Liver (tissue), 9 donors: ENCODE results near the gene CTXND2. TPM values are rescaled to one million over a fixed set of nuclear protein-coding genes. Genes with fewer than 3 reads are reported as not detected.

Experiments used
- DNase-seq: peaks from one replicate; pipeline ENCODE4 v3.0.0-alpha.2; 2017; ENCODE audit warnings: low spot score
- H3K27ac ChIP-seq, 2 donors: one replicate each; pipeline ENCODE4 v1.7.0; 2013; ENCODE audit warnings: inconsistent platforms in 2 of 2, low read length in 2 of 2, control low read depth in 1 of 2, low read depth in 1 of 2, mild to moderate bottlenecking in 1 of 2
- H3K27me3 ChIP-seq, 4 donors: one replicate each; pipeline versions ENCODE4 v1.6.1 to v1.7.0; 2013; ENCODE audit warnings: low read length in 3 of 4, inconsistent platforms in 1 of 4, mild to moderate bottlenecking in 1 of 4, moderate library complexity in 1 of 4; ENCODE audit not compliant: control insufficient read depth in 4 of 4, insufficient read depth in 4 of 4
- H3K36me3 ChIP-seq, 4 donors: one replicate each; pipeline versions ENCODE4 v1.6.1 to v1.7.0; 2013; ENCODE audit warnings: low read length in 3 of 4, mild to moderate bottlenecking in 3 of 4, low read depth in 1 of 4, moderate library complexity in 1 of 4; ENCODE audit not compliant: control insufficient read depth in 4 of 4, insufficient read depth in 3 of 4
- H3K4me1 ChIP-seq, 4 donors: one replicate each; pipeline versions ENCODE4 v1.6.1 to v1.7.0; 2013; ENCODE audit warnings: low read length in 3 of 4, mild to moderate bottlenecking in 3 of 4, moderate library complexity in 1 of 4; ENCODE audit not compliant: control insufficient read depth in 4 of 4, insufficient read depth in 4 of 4
- H3K4me3 ChIP-seq, 3 donors: one replicate each; pipeline versions ENCODE4 v1.6.1 to v1.7.0; 2013; ENCODE audit warnings: low read length in 3 of 3, control low read depth in 1 of 3, low read depth in 1 of 3, mild to moderate bottlenecking in 1 of 3
- H3K9ac ChIP-seq, 2 donors: one replicate each; pipeline ENCODE4 v1.7.0; 2013; ENCODE audit warnings: low read length in 2 of 2, mild to moderate bottlenecking in 2 of 2, moderate library complexity in 2 of 2, control low read depth in 1 of 2, low read depth in 1 of 2
- H3K9me3 ChIP-seq, 4 donors: one replicate each; pipeline versions ENCODE4 v1.6.1 to v1.7.0; 2013; ENCODE audit warnings: low read length in 3 of 4; ENCODE audit not compliant: control insufficient read depth in 4 of 4
- EGR1 ChIP-seq, 2 donors: IDR thresholded peaks; 2 replicates each; pipeline ENCODE4 v1.6.1; 2016 to 2018; ENCODE audit warnings: antibody characterized with exemption in 2 of 2, low read depth in 2 of 2
- GABPA ChIP-seq, 2 donors: IDR thresholded peaks in 1 of 2; conservative IDR thresholded peaks in 1 of 2; 2 replicates each; pipeline ENCODE4 v1.6.1; 2016; ENCODE audit warnings: antibody characterized with exemption in 2 of 2, mild to moderate bottlenecking in 1 of 2, moderate library complexity in 1 of 2
- HNF4A ChIP-seq, 2 donors: conservative IDR thresholded peaks; 2 replicates each; pipeline ENCODE4 v1.6.1; 2016; ENCODE audit warnings: antibody characterized with exemption in 2 of 2, mild to moderate bottlenecking in 2 of 2
- HNF4G ChIP-seq: IDR thresholded peaks from 2 replicates; pipeline ENCODE4 v1.6.1; 2016; ENCODE audit warnings: antibody characterized with exemption
- MAX ChIP-seq: IDR thresholded peaks from 2 replicates; pipeline ENCODE4 v1.6.1; 2016; ENCODE audit warnings: antibody characterized with exemption
- NR2F2 ChIP-seq: IDR thresholded peaks from 2 replicates; pipeline ENCODE4 v1.6.1; 2016; ENCODE audit warnings: antibody characterized with exemption
- RAD21 ChIP-seq, 2 donors: IDR thresholded peaks; 2 replicates each; pipeline ENCODE4 v1.6.1; 2016; ENCODE audit warnings: antibody characterized with exemption in 2 of 2, mild to moderate bottlenecking in 2 of 2
- RXRA ChIP-seq, 2 donors: IDR thresholded peaks; 2 replicates each; pipeline ENCODE4 v1.6.1; 2017 to 2018; ENCODE audit warnings: antibody characterized with exemption in 2 of 2, mild to moderate bottlenecking in 1 of 2
- SP1 ChIP-seq: IDR thresholded peaks from 2 replicates; pipeline ENCODE4 v1.6.1; 2018; ENCODE audit warnings: antibody characterized with exemption, mild to moderate bottlenecking
- TAF1 ChIP-seq: conservative IDR thresholded peaks from 2 replicates; pipeline ENCODE4 v1.6.1; 2016; ENCODE audit warnings: antibody characterized with exemption, mild to moderate bottlenecking
- YY1 ChIP-seq: IDR thresholded peaks from 2 replicates; pipeline ENCODE4 v1.6.1; 2016; ENCODE audit warnings: antibody characterized with exemption, mild to moderate bottlenecking
- whole genome bisulfite sequencing: extraction: QIAGEN DNeasy Blood & Tissue Kit; methylation state at CpG from one replicate; pipeline ENCODE4 v1.1.7; 2013; 5-methylcytosine and 5-hydroxymethylcytosine counted together
- polyA plus RNA-seq, 2 donors: library from polyadenylated mRNA; stranded (reverse) in 1 of 2; unstranded in 1 of 2; fragments of 200-250 nt in 1 of 2; fragments of >200 nt in 1 of 2; fragmentation: Nextera tagmentation in 1 of 2; extraction: Ambion mirVana in 1 of 2; gene quantifications; one replicate each; pipeline versions ENCODE4 v1.2.1 to v1.2.3, GENCODE V29; 2013 to 2015
- total RNA-seq, 2 donors: library from RNA; depleted of rRNA; stranded (reverse); fragments of >200 nt; gene quantifications; one replicate each; pipeline ENCODE4 v1.2.3, GENCODE V29; 2014
- TF ChIP-seq, protein P1 (sequence below): IDR thresholded peaks from 2 replicates; pipeline ENCODE4 v1.6.1; 2016; ENCODE audit warnings: antibody characterized with exemption
- TF ChIP-seq, protein P2 (sequence below): IDR thresholded peaks from 2 replicates; pipeline ENCODE4 v1.6.1; 2016; ENCODE audit warnings: antibody characterized with exemption, mild to moderate bottlenecking
- TF ChIP-seq, protein P3 (sequence below): IDR thresholded peaks from 2 replicates; pipeline ENCODE4 v1.6.1; 2016; ENCODE audit warnings: antibody characterized with exemption
- donor health status: healthy.
- donor health status: healthy.
- donor health status: healthy.
- donor health status: healthy.
- donor health status: healthy.

CTXND2 gene
- total and polyA plus RNA-seq, 4 donors, result not detected

GRCh38 chr1:150931773-150932172 lies 44.8 kb downstream of the CTXND2 start:
- H3K4me3 ChIP-seq, result no peak overlapping the region
- H3K9me3 ChIP-seq, result peaks cover 0 to 4% (median 0%) of the 10 kb centered on the region in 4 donors
- WGBS, result 100% methylated on average over 1 of the region's 1 CpG
- DNase-seq, result no peak
- no peaks in the 10 kb centered on the region for H3K27me3 ChIP-seq
- peaks cover 3 to 10% (median 7%) of the 10 kb centered on the region in 4 donors for H3K4me1 ChIP-seq
- H3K36me3 ChIP-seq, result peaks cover 10 to 55% (median 33%) of the 10 kb centered on the region in 4 donors
- no peak overlapping the region for H3K27ac ChIP-seq
- no peak overlapping the region for H3K9ac ChIP-seq
- TF ChIP-seq HNF4A (conservative IDR thresholded peaks at IDR 0.05) (no peak), EGR1 (IDR thresholded peaks at IDR 0.05; ENCODE audit: low read depth in 2 of 2) (no peak), TAF1 (no peak), RAD21 (IDR thresholded peaks at IDR 0.05) (no peak), SP1 (no peak)

DNA sequence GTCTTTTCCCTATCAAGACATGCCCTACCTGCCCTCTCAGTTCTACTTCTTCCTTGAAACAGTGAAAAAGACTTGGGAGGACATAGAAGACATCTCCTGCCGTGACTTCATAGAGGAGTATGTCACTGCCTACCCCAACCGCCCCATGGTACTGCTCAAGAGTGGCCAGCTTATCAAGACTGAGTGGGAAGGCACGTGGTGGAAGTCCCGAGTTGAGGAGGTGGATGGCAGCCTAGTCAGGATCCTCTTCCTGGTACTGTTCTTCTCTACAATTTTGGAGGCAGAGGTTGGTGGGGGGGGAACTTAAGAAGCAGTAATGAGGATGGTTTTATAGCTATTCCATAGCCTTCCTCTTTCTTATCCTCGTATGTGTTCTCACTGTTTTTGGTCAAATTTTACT lies 57.9 kb downstream of the CTXND2 start:
- H3K27me3 ChIP-seq, result no peaks in the 10 kb centered on the region

DNA sequence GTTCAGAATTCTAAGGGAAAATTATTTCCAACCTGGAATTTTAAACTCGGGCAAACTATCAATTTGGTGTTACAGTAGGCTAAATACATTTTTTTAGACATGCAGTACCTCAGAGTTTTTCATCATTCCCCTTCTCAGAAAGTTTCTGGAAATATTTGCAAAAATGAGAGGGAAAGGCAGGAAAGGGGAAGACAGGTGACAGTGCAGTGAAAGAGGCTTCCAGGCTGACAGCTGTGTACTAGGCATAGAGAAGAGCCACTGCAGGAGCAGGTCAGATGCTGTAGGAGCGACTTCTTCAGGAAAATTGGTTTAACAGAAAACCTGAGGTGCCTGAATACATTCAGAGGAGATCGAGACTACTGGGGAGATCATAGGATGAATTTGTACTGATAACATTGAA lies 67.8 kb downstream of the CTXND2 start:
- 96% methylated on average over 3 of the region's 3 CpGs for WGBS
- no peaks in the 10 kb centered on the region for H3K27me3 ChIP-seq
- H3K36me3 ChIP-seq, result peaks cover 3 to 52% (median 38%) of the 10 kb centered on the region in 4 donors
- no peaks in the 10 kb centered on the region for H3K9me3 ChIP-seq
- no peak for DNase-seq
- no peak overlapping the region for H3K4me3 ChIP-seq
- no peak overlapping the region for H3K27ac ChIP-seq
- H3K4me1 ChIP-seq, result no peaks in the 10 kb centered on the region
- H3K9ac ChIP-seq, result no peak overlapping the region
- TF ChIP-seq EGR1 (IDR thresholded peaks at IDR 0.05; ENCODE audit: low read depth in 2 of 2) (no peak), HNF4G (no peak), HNF4A (conservative IDR thresholded peaks at IDR 0.05) (no peak), NR2F2 (no peak), GABPA (IDR thresholded peaks at IDR 0.05 in 1 of 2, conservative IDR thresholded peaks at IDR 0.05 in 1 of 2) (no peak), RAD21 (IDR thresholded peaks at IDR 0.05) (no peak), MAX (no peak), YY1 (no peak), RXRA (IDR thresholded peaks at IDR 0.05) (no peak)
- TF ChIP-seq, protein P1, sequence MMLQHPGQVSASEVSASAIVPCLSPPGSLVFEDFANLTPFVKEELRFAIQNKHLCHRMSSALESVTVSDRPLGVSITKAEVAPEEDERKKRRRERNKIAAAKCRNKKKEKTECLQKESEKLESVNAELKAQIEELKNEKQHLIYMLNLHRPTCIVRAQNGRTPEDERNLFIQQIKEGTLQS, result no peak
- TF ChIP-seq, protein P2, sequence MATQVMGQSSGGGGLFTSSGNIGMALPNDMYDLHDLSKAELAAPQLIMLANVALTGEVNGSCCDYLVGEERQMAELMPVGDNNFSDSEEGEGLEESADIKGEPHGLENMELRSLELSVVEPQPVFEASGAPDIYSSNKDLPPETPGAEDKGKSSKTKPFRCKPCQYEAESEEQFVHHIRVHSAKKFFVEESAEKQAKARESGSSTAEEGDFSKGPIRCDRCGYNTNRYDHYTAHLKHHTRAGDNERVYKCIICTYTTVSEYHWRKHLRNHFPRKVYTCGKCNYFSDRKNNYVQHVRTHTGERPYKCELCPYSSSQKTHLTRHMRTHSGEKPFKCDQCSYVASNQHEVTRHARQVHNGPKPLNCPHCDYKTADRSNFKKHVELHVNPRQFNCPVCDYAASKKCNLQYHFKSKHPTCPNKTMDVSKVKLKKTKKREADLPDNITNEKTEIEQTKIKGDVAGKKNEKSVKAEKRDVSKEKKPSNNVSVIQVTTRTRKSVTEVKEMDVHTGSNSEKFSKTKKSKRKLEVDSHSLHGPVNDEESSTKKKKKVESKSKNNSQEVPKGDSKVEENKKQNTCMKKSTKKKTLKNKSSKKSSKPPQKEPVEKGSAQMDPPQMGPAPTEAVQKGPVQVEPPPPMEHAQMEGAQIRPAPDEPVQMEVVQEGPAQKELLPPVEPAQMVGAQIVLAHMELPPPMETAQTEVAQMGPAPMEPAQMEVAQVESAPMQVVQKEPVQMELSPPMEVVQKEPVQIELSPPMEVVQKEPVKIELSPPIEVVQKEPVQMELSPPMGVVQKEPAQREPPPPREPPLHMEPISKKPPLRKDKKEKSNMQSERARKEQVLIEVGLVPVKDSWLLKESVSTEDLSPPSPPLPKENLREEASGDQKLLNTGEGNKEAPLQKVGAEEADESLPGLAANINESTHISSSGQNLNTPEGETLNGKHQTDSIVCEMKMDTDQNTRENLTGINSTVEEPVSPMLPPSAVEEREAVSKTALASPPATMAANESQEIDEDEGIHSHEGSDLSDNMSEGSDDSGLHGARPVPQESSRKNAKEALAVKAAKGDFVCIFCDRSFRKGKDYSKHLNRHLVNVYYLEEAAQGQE, result no peak
- TF ChIP-seq, protein P3, sequence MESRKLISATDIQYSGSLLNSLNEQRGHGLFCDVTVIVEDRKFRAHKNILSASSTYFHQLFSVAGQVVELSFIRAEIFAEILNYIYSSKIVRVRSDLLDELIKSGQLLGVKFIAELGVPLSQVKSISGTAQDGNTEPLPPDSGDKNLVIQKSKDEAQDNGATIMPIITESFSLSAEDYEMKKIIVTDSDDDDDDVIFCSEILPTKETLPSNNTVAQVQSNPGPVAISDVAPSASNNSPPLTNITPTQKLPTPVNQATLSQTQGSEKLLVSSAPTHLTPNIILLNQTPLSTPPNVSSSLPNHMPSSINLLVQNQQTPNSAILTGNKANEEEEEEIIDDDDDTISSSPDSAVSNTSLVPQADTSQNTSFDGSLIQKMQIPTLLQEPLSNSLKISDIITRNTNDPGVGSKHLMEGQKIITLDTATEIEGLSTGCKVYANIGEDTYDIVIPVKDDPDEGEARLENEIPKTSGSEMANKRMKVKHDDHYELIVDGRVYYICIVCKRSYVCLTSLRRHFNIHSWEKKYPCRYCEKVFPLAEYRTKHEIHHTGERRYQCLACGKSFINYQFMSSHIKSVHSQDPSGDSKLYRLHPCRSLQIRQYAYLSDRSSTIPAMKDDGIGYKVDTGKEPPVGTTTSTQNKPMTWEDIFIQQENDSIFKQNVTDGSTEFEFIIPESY, result no peak

More for the DNA sequence above, 57.9 kb downstream of the CTXND2 start:
- TF ChIP-seq RXRA (IDR thresholded peaks at IDR 0.05), result no peak
- TF ChIP-seq, protein P2, result no peak
- no peak for TF ChIP-seq RAD21 (IDR thresholded peaks at IDR 0.05)
- no peak for TF ChIP-seq MAX
- no peak for TF ChIP-seq YY1
- TF ChIP-seq HNF4G, result no peak
- H3K27ac ChIP-seq, result no peak overlapping the region
- H3K4me3 ChIP-seq, result no peak overlapping the region
- no peaks in the 10 kb centered on the region for H3K4me1 ChIP-seq
- H3K9me3 ChIP-seq, result no peaks in the 10 kb centered on the region
- peaks cover 12 to 81% (median 56%) of the 10 kb centered on the region in 4 donors for H3K36me3 ChIP-seq
- DNase-seq, result no peak
- no peak overlapping the region for H3K9ac ChIP-seq
- 90% methylated on average over 5 of the region's 5 CpGs for WGBS
